CD4-positive, alpha-beta T cell treated with Interleukin-4 for 1 hour (primary cell): ENCODE results near the gene TMEM209.

Experiments used
- DNase-seq, 2 donors: peaks; one replicate each; pipeline ENCODE4 v3.0.0-alpha.2; 2020 to 2022

Gene TMEM209

GRCh38 chr7:130118294-130118693 lies 86.9 kb downstream of the TMEM209 start:
- DNase-seq: no peak

- no peak for DNase-seq
These were observed 90.4 kb downstream of the TMEM209 start for GRCh38 chr7:130114776-130115175.
